ENCODE data around the gene TPRN. TPM values are rescaled to one million over a fixed set of nuclear protein-coding genes. Genes with fewer than 3 reads are reported as not detected.

TPRN gene, protein sequence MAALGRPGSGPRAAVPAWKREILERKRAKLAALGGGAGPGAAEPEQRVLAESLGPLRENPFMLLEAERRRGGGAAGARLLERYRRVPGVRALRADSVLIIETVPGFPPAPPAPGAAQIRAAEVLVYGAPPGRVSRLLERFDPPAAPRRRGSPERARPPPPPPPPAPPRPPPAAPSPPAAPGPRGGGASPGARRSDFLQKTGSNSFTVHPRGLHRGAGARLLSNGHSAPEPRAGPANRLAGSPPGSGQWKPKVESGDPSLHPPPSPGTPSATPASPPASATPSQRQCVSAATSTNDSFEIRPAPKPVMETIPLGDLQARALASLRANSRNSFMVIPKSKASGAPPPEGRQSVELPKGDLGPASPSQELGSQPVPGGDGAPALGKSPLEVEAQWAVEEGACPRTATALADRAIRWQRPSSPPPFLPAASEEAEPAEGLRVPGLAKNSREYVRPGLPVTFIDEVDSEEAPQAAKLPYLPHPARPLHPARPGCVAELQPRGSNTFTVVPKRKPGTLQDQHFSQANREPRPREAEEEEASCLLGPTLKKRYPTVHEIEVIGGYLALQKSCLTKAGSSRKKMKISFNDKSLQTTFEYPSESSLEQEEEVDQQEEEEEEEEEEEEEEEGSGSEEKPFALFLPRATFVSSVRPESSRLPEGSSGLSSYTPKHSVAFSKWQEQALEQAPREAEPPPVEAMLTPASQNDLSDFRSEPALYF
- 6.8 and 8.7 TPM in 2 replicates for total RNA-seq

DNA sequence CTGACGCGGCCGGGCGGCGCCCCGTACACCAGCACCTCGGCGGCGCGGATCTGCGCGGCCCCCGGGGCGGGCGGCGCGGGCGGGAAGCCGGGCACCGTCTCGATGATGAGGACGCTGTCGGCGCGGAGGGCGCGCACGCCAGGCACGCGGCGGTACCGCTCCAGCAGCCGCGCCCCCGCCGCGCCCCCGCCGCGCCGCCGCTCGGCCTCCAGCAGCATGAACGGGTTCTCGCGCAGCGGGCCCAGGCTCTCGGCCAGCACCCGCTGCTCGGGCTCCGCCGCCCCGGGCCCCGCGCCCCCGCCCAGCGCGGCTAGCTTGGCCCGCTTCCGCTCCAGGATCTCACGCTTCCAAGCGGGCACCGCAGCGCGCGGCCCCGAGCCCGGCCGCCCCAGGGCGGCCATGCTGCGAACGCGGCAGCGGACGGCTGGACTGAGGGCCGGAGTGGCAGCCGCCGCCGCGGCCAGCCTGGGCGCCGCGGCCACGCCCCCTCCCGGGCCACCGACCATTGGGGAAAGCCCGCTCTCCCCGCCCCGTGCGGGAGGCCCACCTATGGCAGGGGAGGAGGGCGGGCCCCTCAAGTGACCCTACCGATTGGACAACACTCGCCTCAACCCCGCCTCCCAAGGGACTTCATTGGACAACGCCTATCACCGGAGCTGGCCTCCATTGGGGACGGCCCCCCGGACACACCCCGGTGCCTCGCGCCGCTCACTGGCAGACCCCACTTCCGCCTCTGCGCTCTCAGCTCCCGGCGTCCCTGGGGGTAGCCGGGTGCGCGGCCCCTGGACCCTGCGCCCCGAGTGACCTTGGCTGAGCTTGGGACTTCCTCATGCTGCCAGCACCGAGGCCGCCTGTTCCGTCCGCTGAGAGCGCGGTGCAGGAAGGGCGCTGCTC, at the start of gene TPRN:
TSS of gene TPRN (minus strand) at position 431 of the 894 bp plus-strand sequence. CDS start at position 401, 30 bp downstream.

GRCh38 chr9:137240841-137241489, 40.4 kb upstream of the TPRN start, which contains the start of gene TUBB4B:
TUBB4B (plus strand) TSS chr9:137241287; CDS start chr9:137241361, 74 bp downstream.

GRCh38 chr9:137230705-137231371, 30.3 kb upstream of the TPRN start, which contains the start of gene SLC34A3:
SLC34A3 (plus strand) TSS chr9:137230901; CDS start chr9:137231703, 802 bp downstream.

DNA sequence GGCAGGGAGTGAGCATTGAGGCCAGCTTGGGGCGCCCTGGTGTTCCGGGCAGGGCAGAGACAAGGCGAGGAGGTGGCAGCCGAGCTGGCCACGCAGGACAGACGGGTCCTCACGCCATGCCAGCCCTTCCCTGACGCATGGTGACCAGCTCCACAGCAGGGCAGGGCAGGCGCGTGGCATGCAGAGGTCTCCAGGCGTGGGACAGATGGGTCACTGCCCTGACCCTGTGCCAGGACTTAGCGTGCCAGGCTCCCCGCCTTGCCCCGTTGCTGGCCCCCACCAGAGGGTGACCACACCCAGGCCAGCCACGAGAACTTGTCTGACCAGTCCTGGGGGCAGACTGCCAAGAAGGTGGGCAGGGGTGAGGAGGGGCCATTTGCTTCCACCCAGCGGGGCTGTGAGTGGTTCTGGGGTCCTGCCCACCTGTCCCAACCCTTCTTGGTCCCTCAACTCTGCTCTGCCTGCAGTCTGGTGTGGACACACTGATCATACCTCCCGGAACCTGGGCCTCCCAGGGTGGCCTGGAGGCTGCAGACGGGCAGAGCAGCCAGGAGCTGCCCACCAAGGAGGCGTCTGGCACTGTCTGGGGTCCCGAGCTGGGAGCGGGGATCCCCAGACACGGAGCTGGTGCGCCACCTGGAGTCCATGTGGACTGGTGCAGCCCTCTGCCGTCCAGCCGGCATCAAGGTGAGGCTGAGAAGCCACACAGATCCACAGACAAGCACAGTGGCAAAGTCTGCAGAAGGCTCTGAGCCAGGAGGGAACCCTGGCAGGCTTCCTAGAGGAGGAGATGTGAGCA, 26.7 kb upstream of the TPRN start, which contains the start of gene RNF224:
TSS of gene RNF224 (plus strand) at position 449 of the 799 bp plus-strand sequence. CDS start 834 bp downstream, outside the sequence.

DNA sequence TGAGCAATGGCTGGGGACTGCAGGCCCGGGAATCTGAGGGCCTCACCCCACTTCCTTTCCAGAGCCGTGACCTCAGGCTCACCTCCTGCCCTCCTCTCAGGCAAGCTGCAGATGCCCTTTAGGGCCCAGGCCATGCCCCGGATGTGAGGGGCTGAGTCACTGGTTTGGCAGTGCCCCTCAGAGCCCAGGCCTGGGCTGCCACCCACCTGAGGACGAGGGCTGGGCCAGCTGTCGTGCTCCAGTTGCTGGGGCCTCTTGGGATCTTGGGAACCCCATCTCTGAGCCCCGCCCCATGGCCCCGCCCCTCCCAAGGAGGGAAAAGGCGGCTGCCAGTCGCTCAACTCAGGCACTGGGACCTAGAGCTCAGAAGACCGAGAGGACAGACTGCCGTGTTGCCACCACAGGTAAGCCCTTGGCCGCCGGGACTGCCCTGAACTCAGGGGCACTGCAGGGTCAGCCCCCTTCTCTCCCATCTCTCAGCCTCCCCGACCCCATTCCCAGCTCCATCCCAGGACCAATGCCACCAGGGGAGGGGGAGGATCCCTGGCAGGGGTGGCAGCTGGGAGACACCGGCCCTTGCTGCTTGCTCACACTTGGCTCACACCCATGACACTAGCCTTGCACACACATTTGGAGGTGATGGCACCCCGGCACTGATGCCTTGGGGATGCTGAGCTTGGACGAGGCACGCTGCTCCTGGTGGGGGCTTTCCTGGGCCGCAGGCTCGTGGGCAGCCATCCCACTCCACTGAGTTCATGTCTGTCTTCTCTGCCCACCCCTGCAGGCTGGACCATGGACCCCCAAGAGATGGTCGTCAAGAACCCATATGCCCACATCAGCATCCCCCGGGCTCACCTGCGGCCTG, 24.5 kb upstream of the TPRN start, which contains the start of gene CYSRT1:
TSS of gene CYSRT1 (plus strand) at position 345 of the 865 bp plus-strand sequence. CDS start at position 793, 448 bp downstream.

DNA sequence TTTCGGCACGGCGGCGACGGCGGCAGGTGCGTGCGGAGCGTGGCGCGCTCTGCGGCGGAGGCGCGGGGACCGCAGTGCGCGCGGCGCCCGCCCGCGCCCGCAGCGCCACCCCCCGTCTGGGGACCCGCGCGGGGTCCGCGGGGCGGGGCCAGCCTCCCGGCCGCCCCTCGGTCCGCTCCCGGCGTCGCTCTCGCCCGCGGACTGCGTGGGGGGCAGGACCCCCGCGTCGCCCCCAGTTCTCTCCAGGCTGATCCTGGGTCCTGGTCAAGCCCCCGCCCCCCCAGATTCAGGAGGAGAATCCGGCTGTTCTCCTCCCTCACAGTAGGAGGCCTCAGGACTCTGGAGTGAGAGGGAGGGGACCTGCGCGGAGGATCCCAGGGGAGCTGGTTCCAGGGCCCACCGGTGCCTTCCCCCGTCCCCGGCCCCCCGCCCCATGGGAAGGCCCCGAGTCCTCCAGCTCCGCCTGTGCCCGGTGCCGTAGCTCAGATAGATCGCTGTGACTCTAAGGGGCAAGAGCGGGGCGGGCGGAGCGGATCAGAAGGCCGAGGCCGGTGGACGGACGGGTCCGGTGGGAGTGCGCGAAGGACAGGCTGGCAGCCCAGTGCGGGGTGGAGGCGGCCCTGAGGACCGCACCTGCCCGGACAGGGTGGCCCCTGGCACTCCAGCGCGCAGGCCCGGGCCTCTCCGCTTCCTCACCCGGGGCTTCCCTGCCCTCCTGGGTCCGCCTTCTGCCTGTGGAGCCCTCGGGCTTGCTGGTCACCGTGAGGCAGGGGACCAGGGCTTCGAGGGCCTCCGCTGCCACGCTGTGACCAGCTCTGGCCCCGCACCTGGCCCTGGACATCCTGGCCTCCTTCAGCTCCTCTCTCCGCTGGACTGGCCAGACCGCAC, 21.9 kb upstream of the TPRN start, which contains the start of gene RNF208:
TSS of gene RNF208 (minus strand) at position 51 of the 888 bp plus-strand sequence. CDS start 1,028 bp downstream, outside the sequence.

GRCh38 chr9:137205126-137206069, 4.9 kb upstream of the TPRN start, which contains the start of the genes NDOR1 and TMEM203:
NDOR1 (plus strand) TSS chr9:137205700; CDS start chr9:137205778, 78 bp downstream.
TMEM203 (minus strand) TSS chr9:137205648; CDS start chr9:137205414, 234 bp downstream.

GRCh38 chr9:137188490-137189296, 11.8 kb downstream of the TPRN start, which contains the start of the genes ANAPC2 and SSNA1:
ANAPC2 (minus strand) TSS chr9:137188560; CDS start chr9:137188532, 28 bp downstream.
SSNA1 (plus strand) TSS chr9:137188676; CDS start chr9:137188727, 51 bp downstream.

GRCh38 chr9:137169896-137170358, 30.6 kb downstream of the TPRN start, which contains the start of gene LRRC26:
LRRC26 (minus strand) TSS chr9:137170051; CDS start chr9:137169943, 108 bp downstream.

Other genes starting within 250 kb of the TPRN start
- gene LCN12, start 248.5 kb downstream of the TPRN start, total RNA-seq, result 0.12 TPM in 1 of 2 replicates, not detected in the other
- 1.2 and 40.7 TPM in 2 replicates for gene PTGDS, start 223.2 kb downstream of the TPRN start, total RNA-seq
- 0.66 and 6.4 TPM in 2 replicates for gene LCNL1, start 217.7 kb downstream of the TPRN start, total RNA-seq
- 23.9 and 25.1 TPM in 2 replicates for gene PAXX, start 208.3 kb downstream of the TPRN start, total RNA-seq
- gene CLIC3, start 204.2 kb downstream of the TPRN start, total RNA-seq, result 0.55 and 3.0 TPM in 2 replicates
- gene ABCA2, start 172.5 kb downstream of the TPRN start, total RNA-seq, result 19.0 and 31.7 TPM in 2 replicates
- not detected in 2 replicates for gene FUT7, start 168.7 kb downstream of the TPRN start, total RNA-seq
- 13.3 and 20.9 TPM in 2 replicates for gene NPDC1, start 154.6 kb downstream of the TPRN start, total RNA-seq
- gene ENTPD2, start 146.7 kb downstream of the TPRN start, total RNA-seq, result not detected in 2 replicates
- 7.1 and 18.6 TPM in 2 replicates for gene SAPCD2, start 130.2 kb downstream of the TPRN start, total RNA-seq
- gene UAP1L1, start 123.2 kb downstream of the TPRN start, total RNA-seq, result 28.3 and 33.1 TPM in 2 replicates
- 73.2 and 128 TPM in 2 replicates for gene MAN1B1, start 113.8 kb downstream of the TPRN start, total RNA-seq
- 45.3 and 86.1 TPM in 2 replicates for gene DPP7, start 86.0 kb downstream of the TPRN start, total RNA-seq
- under 0.01 and 0.11 TPM in 2 replicates for gene GRIN1, start 61.6 kb downstream of the TPRN start, total RNA-seq
- gene LRRC26, start 30.7 kb downstream of the TPRN start, total RNA-seq, result not detected in 2 replicates
- gene TMEM210, start 28.7 kb downstream of the TPRN start, total RNA-seq, result 0.25 TPM in 1 of 2 replicates, not detected in the other
- 29.9 and 34.0 TPM in 2 replicates for gene ANAPC2, start 12.2 kb downstream of the TPRN start, total RNA-seq
- gene SSNA1, start 12.1 kb downstream of the TPRN start, total RNA-seq, result 60.9 and 82.4 TPM in 2 replicates
- gene TMEM203, start 4.9 kb upstream of the TPRN start, total RNA-seq, result 37.1 and 41.5 TPM in 2 replicates
- 2.6 and 4.8 TPM in 2 replicates for gene NDOR1, start 5.0 kb upstream of the TPRN start, total RNA-seq
- gene RNF208, start 21.5 kb upstream of the TPRN start, total RNA-seq, result 0.11 and 0.25 TPM in 2 replicates
- 0.55 and 0.62 TPM in 2 replicates for gene CYSRT1, start 24.4 kb upstream of the TPRN start, total RNA-seq
- gene RNF224, start 26.8 kb upstream of the TPRN start, total RNA-seq, result 0.11 TPM in 1 of 2 replicates, not detected in the other
- gene SLC34A3, start 30.2 kb upstream of the TPRN start, total RNA-seq, result not detected in 2 replicates
- 153 and 473 TPM in 2 replicates for gene TUBB4B, start 40.5 kb upstream of the TPRN start, total RNA-seq
- not detected in 2 replicates for gene STPG3, start 50.5 kb upstream of the TPRN start, total RNA-seq
- 60.7 and 75.9 TPM in 2 replicates for gene NELFB, start 54.6 kb upstream of the TPRN start, total RNA-seq
- gene TOR4A, start 77.0 kb upstream of the TPRN start, total RNA-seq, result 34.0 and 38.7 TPM in 2 replicates
- gene NRARP, start 101.5 kb upstream of the TPRN start, total RNA-seq, result 0.11 and 0.12 TPM in 2 replicates
- gene EXD3, start 222.4 kb upstream of the TPRN start, total RNA-seq, result 6.5 and 19.5 TPM in 2 replicates
- gene NOXA1, start 222.7 kb upstream of the TPRN start, total RNA-seq, result 0.22 and 1.00 TPM in 2 replicates
- gene ENTPD8, start 240.6 kb upstream of the TPRN start, total RNA-seq, result under 0.01 and 0.12 TPM in 2 replicates

Measured in uterine smooth muscle cell (primary cell).